GM12892 (cell line): Measurements from ENCODE around the gene MLLT6.
A peak's percentile ranks its signal among the peaks of the same experiment; 100 is the strongest.

Experiments
- DNase-seq: peaks from one replicate; pipeline ENCODE4 v3.0.0; 2011; ENCODE audit not compliant: insufficient read length
- FAIRE-seq: peaks from 2 replicates; lab custom pipeline; 2011; peaks lifted over from hg19 to GRCh38; lab: Jason Lieb, UNC
- POLR2A ChIP-seq: IDR thresholded peaks from 2 replicates; pipeline ENCODE4 v1.6.1; 2011; ENCODE audit warnings: low read depth, low read length, control low read depth
- POLR2AphosphoS5 ChIP-seq: IDR thresholded peaks from 2 replicates; pipeline ENCODE4 v1.6.1; 2011; ENCODE audit warnings: low read depth, low read length, control low read depth
- TAF1 ChIP-seq: IDR thresholded peaks from 2 replicates; pipeline ENCODE4 v1.6.1; 2011; ENCODE audit warnings: low read depth, mild to moderate bottlenecking, control low read depth, low read length, borderline replicate concordance

Gene MLLT6

DNA sequence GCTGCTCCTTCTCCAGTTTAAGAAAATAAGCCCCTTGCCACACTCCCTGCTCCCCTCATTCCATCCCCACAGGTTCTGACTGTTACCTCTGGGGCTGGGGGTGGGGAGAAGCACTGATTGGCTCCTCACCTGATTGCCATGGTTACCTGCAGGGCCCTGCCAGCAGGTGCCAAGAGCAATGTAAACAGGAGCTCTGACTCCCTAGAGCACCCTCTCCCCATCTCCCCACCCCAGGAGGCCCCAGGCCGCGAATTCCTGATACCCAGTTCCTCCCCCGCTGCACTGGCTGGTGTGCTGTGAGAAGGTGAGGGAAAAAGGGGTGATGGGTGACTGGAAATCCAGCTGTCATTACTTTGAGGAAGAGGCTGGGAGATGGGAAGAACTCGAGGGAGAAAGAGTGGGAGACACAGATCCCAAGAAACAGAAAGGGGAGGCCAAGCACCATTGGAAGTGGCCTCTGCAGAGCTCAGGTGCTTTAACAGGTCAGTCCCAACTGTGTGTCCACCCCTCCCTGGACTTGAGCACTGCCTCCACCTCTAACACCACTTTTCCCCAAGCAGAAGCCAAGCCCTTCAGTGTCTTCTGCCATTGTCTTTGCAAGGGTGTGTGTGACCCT, 38.6 kb downstream of the MLLT6 start:
- no peak for FAIRE-seq
- DNase-seq, result no peak
- no peak for TF ChIP-seq TAF1
- TF ChIP-seq POLR2AphosphoS5, result no peak
- TF ChIP-seq POLR2A, result no peak

DNA sequence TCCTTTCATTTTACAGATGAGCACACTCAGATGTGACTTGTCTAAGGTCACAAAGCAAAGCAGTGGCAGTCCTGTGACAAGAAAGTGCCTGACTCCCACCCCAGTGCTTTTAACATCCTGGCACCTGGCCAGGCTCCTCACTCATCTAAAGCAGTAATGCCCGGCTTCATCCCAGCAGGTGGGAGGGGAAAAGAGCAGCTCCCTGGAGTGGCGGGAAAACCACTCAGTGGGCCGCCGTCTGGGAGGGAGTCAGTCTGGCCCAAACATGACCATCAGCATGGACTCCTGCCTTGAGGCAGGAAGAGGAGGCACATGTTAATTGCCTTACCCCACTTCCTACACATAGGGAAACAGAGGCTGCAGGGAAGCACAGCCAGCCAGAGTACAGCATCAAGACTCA, 40.5 kb downstream of the MLLT6 start:
- DNase-seq (no peak), FAIRE-seq (no peak)
- TF ChIP-seq POLR2AphosphoS5 (no peak), POLR2A (no peak), TAF1 (no peak)

DNA sequence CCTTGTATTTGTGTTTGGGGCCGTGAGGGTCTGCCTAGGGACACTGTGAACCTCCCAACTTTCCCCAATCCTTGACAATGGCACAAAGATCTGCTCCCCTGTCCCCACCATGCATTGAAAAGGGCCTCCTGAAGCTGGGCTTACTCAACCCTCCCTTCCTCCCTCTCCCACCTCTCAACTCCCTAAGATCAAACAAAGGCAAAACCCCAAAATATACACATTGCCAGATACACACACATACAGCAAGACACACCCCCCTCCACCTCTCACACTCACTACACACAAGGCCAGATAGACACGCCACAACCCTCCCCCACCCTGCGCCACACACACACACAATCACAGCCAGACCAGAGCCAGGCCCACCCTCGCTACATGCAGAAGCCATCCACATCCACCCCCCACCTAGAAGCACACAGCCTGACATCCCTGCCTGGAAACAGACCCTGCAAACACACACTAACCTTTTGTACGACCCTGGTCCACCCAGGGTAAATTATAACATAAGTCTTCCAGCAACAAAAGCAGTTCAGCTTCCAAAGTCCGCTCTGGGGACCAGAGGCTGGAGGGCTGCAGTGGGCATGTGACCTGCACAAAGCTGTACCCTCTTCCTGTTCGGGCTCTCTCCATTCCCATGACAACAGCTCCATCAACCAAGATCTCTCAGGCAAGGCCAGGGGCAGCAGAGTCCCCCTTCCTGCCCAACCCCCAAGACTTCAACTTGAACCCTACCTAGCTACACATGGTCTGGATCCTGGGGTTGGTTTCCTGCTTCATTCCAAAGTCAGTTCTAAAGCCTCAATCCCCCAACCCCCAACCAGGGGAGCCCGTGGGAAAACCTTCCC, 41.2 kb downstream of the MLLT6 start:
- FAIRE-seq, result no peak
- no peak for DNase-seq

DNA sequence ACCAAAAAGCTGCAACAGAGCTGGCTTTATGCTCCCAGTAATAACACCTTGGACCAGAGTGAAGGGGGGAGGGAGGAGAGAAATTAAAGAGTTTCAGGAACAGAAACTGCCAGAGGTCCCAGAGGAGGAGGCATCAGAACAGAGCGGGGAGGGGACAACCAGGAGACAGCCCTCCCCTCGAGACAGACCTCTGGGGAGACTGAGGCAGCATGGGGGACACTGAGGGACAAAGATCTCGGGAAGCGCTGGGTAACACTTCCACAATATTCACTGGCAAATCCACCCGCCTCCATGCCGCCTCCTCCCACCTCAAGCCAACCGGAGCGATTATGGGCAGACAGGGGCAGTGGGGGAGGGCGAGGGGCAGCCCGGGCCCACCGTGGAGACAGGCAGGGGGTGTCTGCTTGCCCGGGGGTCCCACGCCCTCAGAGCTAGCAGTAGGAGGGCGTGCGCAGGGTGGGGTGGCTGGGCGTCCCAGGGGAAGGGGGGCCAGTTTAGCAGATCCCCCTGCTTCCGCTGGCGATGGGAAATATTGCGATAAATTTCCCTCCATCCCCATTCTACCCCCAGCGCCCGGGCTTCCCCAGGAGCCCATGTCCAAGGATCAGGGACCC, 41.9 kb downstream of the MLLT6 start:
- DNase-seq, result no peak
- no peak for FAIRE-seq

More for the DNA sequence above, 41.2 kb downstream of the MLLT6 start:
- TF ChIP-seq POLR2A (no peak), POLR2AphosphoS5 (no peak), TAF1 (no peak)

DNA sequence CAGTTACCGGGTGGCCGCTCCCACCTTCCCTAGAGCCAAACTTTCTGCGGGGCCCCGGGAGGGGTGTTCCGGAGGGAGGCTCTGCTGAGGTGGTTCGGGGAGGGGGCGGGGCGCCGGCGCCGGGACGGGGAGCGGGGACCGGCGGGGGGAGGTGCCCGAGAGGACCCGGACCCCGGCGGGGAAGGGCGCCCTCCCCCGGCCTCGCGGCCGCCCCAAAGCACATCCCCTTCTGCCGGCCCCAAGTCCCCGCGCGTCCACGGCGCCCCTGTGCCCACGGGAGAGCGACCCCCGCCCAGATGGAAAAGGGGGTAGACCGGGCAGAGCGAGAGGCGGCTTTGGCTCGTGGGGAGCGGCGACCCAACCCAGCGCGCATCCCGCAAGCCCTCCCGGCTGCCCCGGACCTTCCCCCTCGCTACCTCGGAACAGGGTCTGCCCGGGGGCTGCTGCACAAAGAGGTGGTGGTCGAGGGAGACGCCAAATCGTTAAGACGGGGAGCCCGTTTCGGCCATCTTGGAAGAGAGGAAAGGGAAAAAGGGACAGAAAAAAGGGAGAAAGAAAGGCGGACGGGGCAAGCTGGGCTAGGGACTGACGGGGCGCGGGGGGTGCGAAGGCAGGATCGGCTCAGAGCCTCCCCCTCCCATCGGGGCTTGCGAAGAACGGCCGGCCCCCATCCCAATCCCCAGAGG, 42.5 kb downstream of the MLLT6 start:
- TF ChIP-seq POLR2AphosphoS5, result no peak
- no peak for TF ChIP-seq POLR2A
- no peak for TF ChIP-seq TAF1
- peak; percentile 43 for DNase-seq
- no peak for FAIRE-seq

More for the DNA sequence above, 41.9 kb downstream of the MLLT6 start:
- TF ChIP-seq POLR2A, result no peak
- TF ChIP-seq POLR2AphosphoS5, result no peak
- TF ChIP-seq TAF1, result no peak

DNA sequence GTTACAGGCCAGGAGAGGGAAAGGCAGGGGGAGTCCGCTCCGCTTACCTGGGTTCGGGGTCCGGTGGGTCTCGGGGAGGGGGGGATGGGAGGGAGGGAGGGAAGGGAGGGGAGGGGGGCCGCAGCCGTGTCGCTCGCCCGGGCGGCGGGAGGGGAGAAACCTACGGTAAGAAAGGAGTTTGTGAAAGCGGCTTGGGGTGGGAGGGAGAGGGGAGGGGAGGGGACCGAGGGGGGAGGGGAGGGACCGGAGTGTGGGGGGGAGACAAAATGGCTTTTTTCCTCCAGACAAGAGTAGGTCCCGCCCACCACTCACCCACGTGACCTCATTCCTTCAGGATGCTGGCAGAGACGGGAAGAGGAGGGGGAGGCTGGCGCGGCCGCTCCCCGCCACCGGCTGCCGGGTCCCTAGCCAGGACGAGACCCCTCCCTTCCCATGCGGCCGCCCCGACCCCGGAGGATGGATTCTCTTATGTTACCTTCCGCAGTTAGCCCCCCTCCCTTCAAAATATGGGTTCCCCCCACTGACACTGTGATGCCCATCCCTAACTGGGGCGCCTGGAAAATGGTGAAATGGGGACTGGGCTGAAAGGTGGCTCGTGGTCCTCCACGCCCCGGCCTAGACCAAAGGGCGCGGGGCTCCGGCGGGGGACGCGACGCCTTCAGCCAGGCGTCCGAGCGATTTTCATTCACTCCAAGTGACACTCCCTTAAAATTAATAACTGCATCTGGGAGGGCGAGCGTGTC, 43.2 kb downstream of the MLLT6 start, which contains the start of gene PCGF2:
PCGF2 (minus strand) TSS at position 188 of the 743 bp plus-strand sequence. CDS start 7,934 bp downstream, outside the sequence.
- no peak for FAIRE-seq
- DNase-seq, result no peak

DNA sequence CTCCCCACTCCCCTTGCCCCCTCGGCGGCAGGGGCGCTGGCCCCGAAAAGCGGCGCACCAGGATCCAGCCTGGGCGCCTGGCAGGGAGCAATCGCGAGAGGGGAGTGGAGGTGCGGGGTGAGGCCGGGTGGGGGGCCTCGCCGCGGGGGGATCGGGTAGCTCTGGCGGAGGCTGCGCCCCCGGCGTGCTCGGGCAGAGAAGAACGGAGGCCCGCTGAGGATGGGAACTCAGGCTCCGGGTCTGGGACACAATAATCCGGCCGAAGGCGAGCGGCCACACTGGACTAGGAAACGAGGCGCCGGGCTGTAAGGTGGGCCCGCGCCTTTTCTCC, 43.8 kb downstream of the MLLT6 start:
- DNase-seq, result no peak
- no peak for FAIRE-seq
- TF ChIP-seq TAF1 (no peak), POLR2AphosphoS5 (no peak), POLR2A (no peak)

More for the DNA sequence above, 43.2 kb downstream of the MLLT6 start, which contains the start of gene PCGF2:
- no peak for TF ChIP-seq POLR2A
- TF ChIP-seq POLR2AphosphoS5, result no peak
- no peak for TF ChIP-seq TAF1

DNA sequence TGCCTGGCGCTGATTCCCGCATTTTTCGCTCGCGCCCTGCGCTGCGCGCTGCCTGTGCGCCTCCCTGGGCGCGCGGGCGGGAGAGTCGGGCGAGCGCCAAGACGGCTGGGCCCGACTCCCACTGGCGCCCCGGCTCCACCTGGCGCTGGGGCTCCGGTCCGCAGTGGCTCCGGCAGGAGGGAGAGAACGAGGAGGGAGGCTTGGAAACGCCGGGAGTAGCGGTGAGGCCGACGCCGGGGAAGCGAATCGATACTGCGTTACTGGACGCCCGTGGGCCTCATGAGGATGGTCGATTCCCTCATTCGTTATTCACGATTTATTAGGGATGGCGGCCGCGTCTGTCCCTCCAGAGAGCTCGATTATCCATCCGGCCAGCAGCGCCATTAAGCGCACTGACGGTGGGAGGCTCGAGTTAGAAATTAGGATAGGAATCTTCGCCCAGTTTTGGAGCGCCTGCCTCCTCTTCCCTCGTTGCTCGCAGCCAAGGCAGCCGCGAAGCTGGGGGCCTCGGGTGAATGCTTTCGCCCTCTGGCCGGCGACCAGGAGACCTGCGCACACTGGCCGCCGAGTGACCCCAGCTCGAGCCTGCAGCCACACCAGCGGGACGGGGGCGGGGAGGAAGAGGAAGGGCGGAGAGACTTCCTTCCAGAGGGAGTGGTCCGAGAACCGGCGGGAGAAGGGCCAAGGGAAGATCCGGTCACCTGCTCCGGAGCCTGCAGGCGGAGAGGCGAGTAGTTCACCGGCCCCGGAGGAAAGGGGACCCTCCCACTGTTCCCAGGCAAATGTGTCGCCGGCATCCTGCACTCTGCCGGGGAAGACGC, 44.4 kb downstream of the MLLT6 start:
- DNase-seq (no peak), FAIRE-seq (no peak)
- TF ChIP-seq POLR2A (no peak), POLR2AphosphoS5 (no peak)

DNA sequence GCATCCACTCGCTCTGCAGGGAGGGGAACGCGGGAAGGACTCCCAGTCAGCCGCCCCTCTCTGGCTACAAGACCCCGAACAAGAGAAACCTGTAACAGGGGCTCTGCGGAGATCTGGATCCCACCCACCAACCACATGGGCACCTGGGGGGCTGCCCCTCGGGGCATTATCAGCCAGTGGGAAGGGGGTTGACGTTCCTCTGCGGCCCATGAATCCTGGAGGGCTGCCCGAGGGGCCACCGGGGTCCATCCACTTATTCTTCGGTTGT, 44.9 kb downstream of the MLLT6 start:
- TF ChIP-seq TAF1 (no peak), POLR2AphosphoS5 (no peak), POLR2A (no peak)
- no peak for FAIRE-seq

DNA sequence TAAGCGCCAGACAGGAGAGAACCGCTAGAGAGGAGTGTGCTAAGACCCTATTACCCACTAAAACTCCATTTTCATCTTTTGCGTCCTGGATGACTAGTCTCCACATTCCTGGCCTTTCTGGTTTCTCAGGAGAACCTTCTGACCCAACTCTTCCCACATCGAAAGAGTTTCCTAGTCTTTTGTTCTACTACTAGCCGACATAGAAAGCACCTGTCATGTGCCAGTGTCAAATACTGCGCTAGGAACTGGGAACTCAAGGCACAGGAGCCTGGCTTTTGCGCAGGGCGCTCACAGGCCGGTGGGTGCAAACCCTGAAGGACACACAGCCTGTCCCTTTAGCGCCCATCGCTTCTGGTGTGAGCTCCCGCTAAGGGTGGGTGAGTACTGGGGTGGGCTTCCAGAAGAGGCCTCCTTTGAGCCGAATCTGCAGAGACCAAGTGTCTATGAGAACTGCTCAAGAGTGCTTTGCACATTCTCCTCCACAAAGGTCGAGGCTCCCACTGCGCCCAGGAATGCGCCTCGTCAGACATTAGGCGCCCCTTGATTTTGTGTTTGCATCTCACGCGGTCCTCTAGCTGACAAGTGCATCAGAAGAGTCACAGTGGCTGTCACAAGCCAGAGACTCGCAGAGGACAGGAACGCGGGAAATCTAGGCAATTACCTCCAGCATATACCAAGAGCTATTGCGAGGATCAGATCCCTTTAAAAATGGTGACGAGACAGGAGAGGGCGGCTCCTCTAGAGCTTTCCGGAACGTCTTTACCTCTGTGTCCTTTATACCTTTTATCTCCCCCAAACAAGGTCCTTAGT, 45.4 kb downstream of the MLLT6 start:
- TF ChIP-seq POLR2AphosphoS5 (no peak), TAF1 (no peak), POLR2A (no peak)
- FAIRE-seq, result no peak
- no peak for DNase-seq

More for the DNA sequence above, 44.9 kb downstream of the MLLT6 start:
- DNase-seq, result no peak
